PC-9 (cell line): ENCODE results near the gene TMEM151A.

Experiments used
- EZH2 ChIP-seq: fragments of 200-600 bp; sonication (generic); IDR thresholded peaks from 2 replicates; pipeline ENCODE4 v1.8.0; 2017; ENCODE audit warnings: antibody characterized with exemption, low read depth
- TF ChIP-seq, protein P1 (sequence below): fragments of 200-600 bp; sonication (generic); conservative IDR thresholded peaks from 2 replicates; pipeline ENCODE4 v1.6.1; 2017; ENCODE audit warnings: mixed run types, antibody characterized with exemption, mild to moderate bottlenecking, moderate library complexity

GRCh38 chr11:66283461-66284105, 8.1 kb upstream of the TMEM151A start:
- TF ChIP-seq EZH2, result no peak
- TF ChIP-seq, protein P1, sequence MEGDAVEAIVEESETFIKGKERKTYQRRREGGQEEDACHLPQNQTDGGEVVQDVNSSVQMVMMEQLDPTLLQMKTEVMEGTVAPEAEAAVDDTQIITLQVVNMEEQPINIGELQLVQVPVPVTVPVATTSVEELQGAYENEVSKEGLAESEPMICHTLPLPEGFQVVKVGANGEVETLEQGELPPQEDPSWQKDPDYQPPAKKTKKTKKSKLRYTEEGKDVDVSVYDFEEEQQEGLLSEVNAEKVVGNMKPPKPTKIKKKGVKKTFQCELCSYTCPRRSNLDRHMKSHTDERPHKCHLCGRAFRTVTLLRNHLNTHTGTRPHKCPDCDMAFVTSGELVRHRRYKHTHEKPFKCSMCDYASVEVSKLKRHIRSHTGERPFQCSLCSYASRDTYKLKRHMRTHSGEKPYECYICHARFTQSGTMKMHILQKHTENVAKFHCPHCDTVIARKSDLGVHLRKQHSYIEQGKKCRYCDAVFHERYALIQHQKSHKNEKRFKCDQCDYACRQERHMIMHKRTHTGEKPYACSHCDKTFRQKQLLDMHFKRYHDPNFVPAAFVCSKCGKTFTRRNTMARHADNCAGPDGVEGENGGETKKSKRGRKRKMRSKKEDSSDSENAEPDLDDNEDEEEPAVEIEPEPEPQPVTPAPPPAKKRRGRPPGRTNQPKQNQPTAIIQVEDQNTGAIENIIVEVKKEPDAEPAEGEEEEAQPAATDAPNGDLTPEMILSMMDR, result 0 out of 2 replicates have a peak, but pooled peaks have one; percentile 18
